Cardiac fibroblast (primary cell): ENCODE results near the gene PROC.

Experiments
- DNase-seq, 2 donors: peaks; one replicate each; pipeline versions ENCODE4 v3.0.0 to v3.0.0-alpha.2; 2010; ENCODE audit warnings: low read depth in 2 of 2
- H3K4me3 ChIP-seq, 2 donors: replicated peaks in 1 of 2; 1 replicate in 1 of 2; 2 replicates in 1 of 2; pipeline ENCODE4 v1.5.1; 2011; ENCODE audit warnings: low read depth in 2 of 2, low read length in 2 of 2, mild to moderate bottlenecking in 2 of 2, moderate library complexity in 1 of 2
- CTCF ChIP-seq: IDR thresholded peaks from one replicate; pipeline ENCODE4 v1.5.1; 2011; ENCODE audit warnings: low read depth, mild to moderate bottlenecking, low read length, inconsistent platforms

Gene PROC

GRCh38 chr2:127423880-127424279 lies 5.7 kb downstream of the PROC start:
- no peak for TF ChIP-seq CTCF
- H3K4me3 ChIP-seq, result peak overlapping the region in 1 of 2 donors; percentile 37
- DNase-seq, result no peak

GRCh38 chr2:127424598-127425520 lies 6.6 kb downstream of the PROC start:
- no peak for TF ChIP-seq CTCF
- no peak overlapping the region for H3K4me3 ChIP-seq
- DNase-seq, result no peak

GRCh38 chr2:127425540-127426490 lies 7.6 kb downstream of the PROC start:
- no peak for DNase-seq
- TF ChIP-seq CTCF, result no peak
- H3K4me3 ChIP-seq, result no peak overlapping the region

GRCh38 chr2:127426501-127427354 lies 8.5 kb downstream of the PROC start:
- TF ChIP-seq CTCF, result no peak
- DNase-seq, result no peak
- no peak overlapping the region for H3K4me3 ChIP-seq

- DNase-seq, result no peak
- H3K4me3 ChIP-seq, result no peak overlapping the region
- TF ChIP-seq CTCF, result no peak
Measured at GRCh38 chr2:127427376-127428056, 9.3 kb downstream of the PROC start.
